ENCODE measurements around the gene M1AP. TPM values are rescaled to one million over a fixed set of nuclear protein-coding genes. Genes with fewer than 3 reads are reported as not detected.

M1AP gene
- total and polyA plus RNA-seq, 2 of the 4 experiments (the other 2 are of a cell fraction) = 0.03 TPM; not detected in 1

DNA sequence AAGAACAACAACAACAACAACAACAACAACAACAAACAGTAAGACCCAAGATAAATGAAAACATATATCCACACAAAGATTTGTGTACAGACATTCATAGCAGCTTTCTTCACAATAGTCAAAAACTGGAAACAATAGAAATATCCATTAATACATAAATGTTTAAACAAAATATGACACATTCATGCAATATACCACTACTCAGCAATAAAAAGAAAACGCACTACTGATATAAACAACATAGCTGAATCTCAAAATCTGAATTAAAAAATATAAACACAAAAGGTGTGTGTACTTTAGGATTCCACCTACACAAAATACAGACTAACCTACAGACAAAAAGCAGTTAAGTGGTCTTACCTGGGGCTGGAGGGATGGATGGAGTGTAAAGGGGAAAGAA, 51.5 kb downstream of the M1AP start:
- BruUV-seq (replicated peaks) = no TSS peak
- DNase-seq (no peak), ATAC-seq (ENCODE audit: low read depth) (no peak)
- POLR2A ChIA-PET (ENCODE audit: unreplicated experiment) = no interaction called here
- Histone ChIP-seq H4K5ac (ENCODE audit: low read depth, low read length) (no peak overlapping the region), H3K9me3 (ENCODE audit: control insufficient read depth, insufficient read depth, low read length) (no peaks in the 10 kb centered on the region), H2BK5ac (ENCODE audit: low read depth, low read length, poor library complexity, severe bottlenecking) (no peak overlapping the region), H4K91ac (ENCODE audit: insufficient read depth, low read depth, low read length) (no peak overlapping the region), H3K18ac (ENCODE audit: low read depth, low read length) (no peak overlapping the region), H3K14ac (replicated peaks; ENCODE audit: low read depth, low read length) (no peak overlapping the region), H3K4me3 (ENCODE audit: insufficient read depth, low read depth, low read length) (no peak overlapping the region), H3K4ac (ENCODE audit: low read depth, low read length) (no peak overlapping the region), H3K23ac (ENCODE audit: low read depth, low read length) (no peak overlapping the region), H3K36me3 (ENCODE audit: control insufficient read depth, insufficient read depth, low read length) (no peaks in the 10 kb centered on the region), H2BK20ac (ENCODE audit: low read depth, low read length) (no peak overlapping the region), H2AFZ (replicated peaks; ENCODE audit: low read length, poor library complexity) (no peak overlapping the region), H3K27ac (ENCODE audit: insufficient read depth, low read length) (no peak overlapping the region), H4K8ac (ENCODE audit: low read depth in 2 of 2, low read length in 2 of 2) (no peak overlapping the region), H3K4me1 (ENCODE audit: control insufficient read depth, insufficient read depth, low read length) (no peaks in the 10 kb centered on the region), H3K27me3 (ENCODE audit: control insufficient read depth, insufficient read depth, low read length) (peaks cover 14% of the 10 kb centered on the region), H2AK5ac (ENCODE audit: low read depth, low read length) (no peak overlapping the region), H3K9me1 (ENCODE audit: insufficient read depth, low read length) (no peaks in the 10 kb centered on the region), H2BK15ac (ENCODE audit: low read depth, low read length) (no peak overlapping the region), H3K56ac (ENCODE audit: extremely low read depth, insufficient read depth, low read length) (no peak overlapping the region), H3K79me1 (ENCODE audit: low read depth in 1 of 2, low read length in 2 of 2) (no peaks in the 10 kb centered on the region), H2BK120ac (ENCODE audit: low read depth, low read length) (no peak overlapping the region), H2AK9ac (replicated peaks; ENCODE audit: low read depth, low read length, poor library complexity) (no peak overlapping the region), H4K20me1 (ENCODE audit: insufficient read depth, low read length) (no peaks in the 10 kb centered on the region), H3K9ac (ENCODE audit: low read depth, low read length) (no peak overlapping the region), H3K4me2 (ENCODE audit: low read depth, low read length) (no peak overlapping the region)
- WGBS, 2 experiments (ENCODE audit: extremely low coverage in 2 of 2, insufficient read length in 1 of 2) = no CpG with 5 or more reads among the region's 1 CpG
- TF ChIP-seq RFX5 (IDR thresholded peaks at IDR 0.05; ENCODE audit: low read depth, low read length) (no peak), MAFK (IDR thresholded peaks at IDR 0.05; ENCODE audit: low read depth, low read length) (peak; percentile 41; the same call in 1 of the 2 replicates)
- intact Hi-C loops (cut with micrococcal nuclease) (no loop called here), dilution Hi-C loops (cut with HindIII; ENCODE audit: low sequenced_read_pairs, unreplicated experiment) (no loop called here), in situ Hi-C loops (cut with MboI; ENCODE audit: low sequenced_read_pairs) (no loop called here)
- CTCF ChIA-PET = no interaction called here
